ENCODE results near the gene PGF.

PGF gene

DNA sequence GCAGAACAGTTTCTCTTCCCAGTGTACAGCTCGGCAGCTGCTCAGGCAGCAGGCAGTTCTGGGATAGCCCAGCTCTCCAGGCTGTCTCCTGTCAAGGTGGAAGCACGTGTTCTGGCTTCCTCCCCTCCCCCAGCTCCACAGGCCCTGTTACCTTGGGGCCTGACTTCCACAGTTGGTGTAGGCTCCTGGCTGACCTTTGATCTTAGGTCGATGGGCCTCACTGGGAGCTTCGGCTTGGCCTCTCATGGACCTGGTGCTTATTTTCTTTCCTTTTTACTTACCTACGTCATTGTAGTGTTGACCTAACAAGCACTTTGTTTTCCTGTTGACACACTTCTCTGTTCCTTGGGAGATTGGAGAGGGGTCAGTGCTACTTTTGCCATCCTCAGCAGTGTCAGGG, 56.7 kb downstream of the PGF start:
- DNase-seq (ENCODE audit: low read depth, low spot score), result no peak

DNA sequence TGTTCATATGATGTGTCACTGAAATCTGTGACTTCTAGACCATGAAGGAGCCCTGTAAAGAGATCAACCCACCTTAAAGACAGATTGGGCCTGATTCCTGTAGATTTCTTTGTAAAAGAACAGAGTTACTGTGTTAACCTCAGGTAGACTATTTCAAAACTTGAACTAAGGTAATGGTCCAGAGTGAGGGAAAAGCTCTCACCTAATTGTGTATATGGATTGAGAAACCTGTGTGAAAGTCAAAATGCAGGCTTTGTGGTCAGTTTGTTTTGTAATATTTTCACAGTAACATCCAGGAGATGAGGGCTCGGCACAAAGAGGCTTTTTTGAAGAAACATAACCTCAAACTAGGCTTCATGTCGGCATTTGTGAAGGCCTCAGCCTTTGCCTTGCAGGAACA, 57.3 kb downstream of the PGF start:
- no peak for DNase-seq (ENCODE audit: low read depth, low spot score)

DNA sequence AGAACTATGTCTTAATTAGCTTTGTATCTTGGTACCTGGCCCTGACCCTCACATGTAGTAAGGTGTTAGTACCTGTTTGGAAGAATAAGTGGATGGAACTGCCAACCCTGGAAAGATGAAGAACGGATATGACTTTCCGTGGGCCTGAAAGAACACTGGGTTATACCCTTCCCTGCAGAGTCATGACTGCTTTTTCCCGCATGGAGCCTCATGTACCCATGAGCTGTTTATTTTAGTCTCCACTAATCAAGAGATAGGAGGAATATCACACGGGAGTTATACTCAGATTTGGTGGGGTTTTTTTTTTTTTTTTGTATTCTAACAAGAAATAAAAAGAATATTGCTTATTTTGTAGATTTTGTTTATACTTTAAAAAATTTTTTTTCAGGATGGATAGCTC, 57.8 kb downstream of the PGF start:
- DNase-seq (ENCODE audit: low read depth, low spot score), result no peak

DNA sequence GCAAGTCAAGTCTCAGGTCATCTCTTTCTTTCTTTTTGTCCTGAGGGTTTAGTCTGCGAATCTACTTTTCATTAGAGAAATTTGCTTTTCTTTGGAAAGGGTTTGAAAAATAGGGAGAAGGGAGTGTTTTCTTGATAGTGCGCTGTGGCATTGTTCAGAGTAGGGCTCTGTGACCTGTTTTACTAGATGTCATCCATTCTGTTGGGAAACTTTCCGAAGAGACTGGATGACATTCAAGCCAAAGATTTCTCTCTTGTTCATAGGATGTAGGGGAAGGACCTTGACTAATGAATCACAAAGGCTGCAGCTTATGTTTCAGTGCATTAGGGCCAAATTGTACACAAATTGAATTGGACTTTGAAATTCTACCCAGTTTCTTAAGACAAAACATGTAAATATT, 59.0 kb downstream of the PGF start:
- DNase-seq (ENCODE audit: low read depth, low spot score), result no peak

DNA sequence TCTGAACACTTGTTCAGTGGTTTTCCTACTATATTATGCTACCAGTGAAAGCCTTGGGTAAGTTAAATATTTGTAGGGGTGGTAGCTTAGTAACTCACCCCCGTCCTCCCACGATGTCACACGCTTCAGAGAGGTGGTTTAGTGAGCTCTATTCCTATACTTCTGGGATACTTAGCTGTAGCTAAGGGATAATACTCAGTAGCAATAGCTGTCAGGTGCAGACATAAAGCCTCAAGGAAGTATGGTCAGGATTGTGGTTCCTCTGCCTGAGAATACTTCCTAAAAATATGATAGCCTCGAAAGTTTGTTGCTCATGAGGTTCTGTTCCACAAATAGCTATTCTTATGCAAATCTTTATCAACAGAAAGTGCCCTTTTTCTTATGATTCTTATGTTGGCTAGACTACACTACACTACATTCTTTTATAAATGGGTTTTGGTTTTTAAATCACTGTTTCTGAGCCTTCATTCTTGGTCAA, 61.7 kb downstream of the PGF start:
- DNase-seq (ENCODE audit: low read depth, low spot score), result no peak

DNA sequence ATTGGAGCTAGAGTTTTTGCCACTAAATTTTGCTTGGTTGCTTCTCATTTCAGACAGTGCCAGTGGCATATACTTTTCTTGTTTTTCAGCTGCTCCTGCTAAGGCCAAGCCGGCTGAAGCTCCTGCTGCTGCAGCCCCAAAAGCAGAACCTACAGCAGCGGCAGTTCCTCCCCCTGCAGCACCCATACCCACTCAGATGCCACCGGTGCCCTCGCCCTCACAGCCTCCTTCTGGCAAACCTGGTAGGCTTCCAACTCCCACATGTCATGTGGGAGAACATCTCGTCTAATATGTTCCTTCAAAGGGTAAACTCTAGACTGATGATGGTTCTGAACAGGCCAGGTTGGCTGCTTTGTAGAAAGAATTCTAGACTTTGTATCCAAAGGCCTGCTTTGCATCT, 62.7 kb downstream of the PGF start:
- no peak for DNase-seq (ENCODE audit: low read depth, low spot score)

DNA sequence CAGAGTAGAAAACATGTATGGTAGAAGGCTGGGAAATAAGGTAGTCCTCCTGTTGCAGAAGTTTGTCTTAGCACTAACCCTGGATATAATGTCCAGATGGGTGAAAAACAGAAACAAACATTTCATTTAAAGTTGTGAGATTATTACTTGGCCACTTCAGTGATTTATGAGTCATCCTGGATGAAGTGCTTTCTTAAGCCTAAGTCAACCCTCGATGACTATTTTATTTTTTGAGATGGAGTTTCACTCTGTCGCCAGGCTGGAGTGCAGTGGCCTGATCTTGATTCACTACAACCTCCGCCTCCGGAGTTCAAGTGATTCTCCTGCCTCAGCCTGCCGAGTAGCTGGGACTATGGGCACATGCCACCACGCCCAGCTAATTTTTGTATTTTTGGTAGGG, 63.5 kb downstream of the PGF start:
- DNase-seq (ENCODE audit: low read depth, low spot score), result no peak

Data from smooth muscle cell of the brain vasculature (primary cell).